ENCODE measurements around the gene TMEM171.

GRCh38 chr5:73176250-73176649 lies 55.9 kb downstream of the TMEM171 start:
- TF ChIP-seq CTCF (conservative IDR thresholded peaks at IDR 0.05) = no peak
- TF ChIP-seq ZFX (IDR thresholded peaks at IDR 0.05) = no peak
